NCI-H2107 (cell line): ENCODE measurements around the gene ST3GAL3.

Source experiments
- DNase-seq: peaks from one replicate; lab custom pipeline; 2025; lab: John Stamatoyannopoulos, UW

Gene ST3GAL3

DNA sequence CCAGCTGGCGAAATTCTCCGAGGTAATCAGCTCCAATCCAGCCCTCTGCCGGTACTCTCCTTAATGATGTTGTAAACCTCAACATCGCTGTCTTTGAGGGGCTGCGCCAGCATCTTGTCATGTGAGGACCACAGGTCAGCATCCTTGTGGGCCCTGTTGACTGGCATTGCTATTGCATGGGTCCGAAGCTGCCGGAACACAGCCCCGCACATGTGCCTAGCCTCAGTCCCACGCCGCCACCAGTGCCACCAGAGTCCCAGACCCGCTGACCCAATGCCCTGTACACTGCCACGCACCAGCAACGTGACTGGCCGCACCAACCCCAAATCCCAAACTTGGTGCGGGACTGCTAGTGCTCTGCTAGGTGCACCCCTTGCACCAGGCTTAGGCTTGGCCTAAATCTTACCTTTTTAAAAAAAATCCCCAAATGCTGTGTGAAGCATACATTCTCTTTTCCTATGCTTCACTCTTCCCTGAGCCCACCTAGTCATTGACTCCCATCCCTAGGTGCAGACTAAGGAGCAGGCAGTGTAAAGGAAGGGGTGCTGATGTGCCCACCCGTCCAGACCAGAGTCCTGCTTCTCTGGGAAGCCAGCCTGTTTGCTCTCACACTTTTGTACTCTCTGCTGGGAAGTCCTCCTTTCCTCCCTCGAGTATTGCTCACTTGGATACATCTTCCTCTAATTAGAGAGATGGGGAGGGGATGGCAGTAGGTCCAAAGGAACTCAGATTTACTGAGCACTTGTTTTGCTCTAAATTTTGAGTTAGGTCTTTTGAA is 144.4 kb downstream of the ST3GAL3 start:
- DNase-seq, result no peak

GRCh38 chr1:43853161-43853921 is 146.0 kb downstream of the ST3GAL3 start:
- peak; percentile 86 for DNase-seq

- DNase-seq, result no peak
Measured at GRCh38 chr1:43854473-43854872, 147.1 kb downstream of the ST3GAL3 start.

- no peak for DNase-seq
Measured at GRCh38 chr1:43856188-43856587, 148.9 kb downstream of the ST3GAL3 start.

GRCh38 chr1:43857163-43857562 is 149.8 kb downstream of the ST3GAL3 start:
- no peak for DNase-seq

GRCh38 chr1:43858324-43858723 is 151.0 kb downstream of the ST3GAL3 start:
- DNase-seq, result peak; percentile 79

- no peak for DNase-seq
Measured at GRCh38 chr1:43861337-43861736, 154.0 kb downstream of the ST3GAL3 start.

GRCh38 chr1:43861988-43862735 is 154.8 kb downstream of the ST3GAL3 start:
- no peak for DNase-seq

GRCh38 chr1:43864111-43865045 is 157.0 kb downstream of the ST3GAL3 start:
- no peak for DNase-seq

DNA sequence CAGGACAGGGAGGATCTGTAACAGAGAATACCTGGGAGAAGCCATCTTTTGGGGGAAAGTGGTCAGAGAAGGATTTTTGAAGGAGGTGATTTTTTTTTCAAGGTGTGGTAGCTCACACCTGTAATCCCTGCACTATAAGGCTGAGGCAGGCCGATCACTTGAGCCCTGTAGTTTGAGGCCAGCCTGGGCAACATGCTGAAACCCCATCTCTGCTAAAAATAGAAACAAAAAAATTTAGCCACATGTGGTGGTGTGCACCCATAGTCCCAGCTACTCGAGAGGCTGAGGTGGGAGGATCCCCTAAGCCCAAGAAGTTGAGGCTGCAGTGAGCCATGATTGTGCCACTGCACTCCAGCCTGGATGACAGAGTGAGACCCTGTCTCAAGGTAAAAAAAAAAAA is 158.9 kb downstream of the ST3GAL3 start:
- DNase-seq, result no peak

- DNase-seq, result no peak
Measured at GRCh38 chr1:43867976-43868740, 160.8 kb downstream of the ST3GAL3 start.

GRCh38 chr1:43868741-43869067 is 161.4 kb downstream of the ST3GAL3 start:
- DNase-seq, result peak; percentile 9

DNA sequence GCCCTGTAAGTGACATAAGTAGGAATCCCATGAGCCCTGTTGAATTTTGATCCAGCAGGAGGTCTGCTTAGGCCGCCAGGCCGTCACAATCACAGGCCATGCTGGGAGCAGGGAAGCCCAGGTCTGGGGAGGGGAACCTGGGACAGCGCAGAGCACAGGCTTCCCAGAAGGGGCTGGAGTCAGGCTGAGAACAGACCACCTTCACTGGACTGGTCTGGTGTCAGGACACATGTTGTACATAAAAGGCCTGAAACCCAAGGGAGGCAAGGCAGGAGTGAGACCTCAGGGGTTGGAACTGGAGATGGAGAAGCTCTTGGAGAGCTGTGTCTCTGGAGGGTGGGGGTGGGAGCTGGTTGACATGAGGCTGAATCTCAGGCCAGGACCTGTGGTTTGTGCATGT is 163.0 kb downstream of the ST3GAL3 start:
- no peak for DNase-seq

DNA sequence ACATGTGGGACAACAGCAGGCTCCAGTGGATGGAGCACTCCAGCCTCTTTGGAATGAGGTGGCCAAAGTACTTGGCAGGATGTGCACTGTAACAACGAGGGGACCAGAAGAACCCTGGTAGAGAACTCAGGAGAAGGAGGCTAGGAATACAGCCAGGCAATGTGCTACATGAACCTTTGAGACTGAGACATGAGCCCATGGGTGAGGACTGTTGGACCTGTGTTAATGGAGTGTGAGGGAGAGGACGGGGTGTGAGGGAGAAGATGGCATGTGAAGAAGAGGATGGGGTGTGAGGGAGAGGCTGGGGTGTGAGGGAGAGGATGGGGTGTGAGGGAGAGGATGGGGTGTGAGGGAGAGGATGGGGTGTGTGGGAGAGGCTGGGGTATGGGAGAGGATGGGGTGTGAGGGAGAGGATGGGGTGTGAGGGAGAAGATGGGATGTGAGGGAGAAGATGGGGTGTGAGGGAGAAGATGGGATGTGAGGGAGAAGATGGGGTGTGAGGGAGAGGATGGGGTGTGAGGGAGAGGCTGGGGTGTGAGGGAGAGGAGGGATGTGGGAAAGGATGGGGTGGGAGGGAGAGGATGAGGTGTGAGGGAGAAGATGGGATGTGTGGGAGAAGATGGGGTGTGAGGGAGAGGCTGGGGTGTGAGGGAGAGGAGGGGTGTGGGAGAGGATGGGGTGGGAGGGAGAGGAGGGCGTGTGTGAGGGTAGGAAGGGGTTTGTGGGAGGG is 164.0 kb downstream of the ST3GAL3 start:
- no peak for DNase-seq

DNA sequence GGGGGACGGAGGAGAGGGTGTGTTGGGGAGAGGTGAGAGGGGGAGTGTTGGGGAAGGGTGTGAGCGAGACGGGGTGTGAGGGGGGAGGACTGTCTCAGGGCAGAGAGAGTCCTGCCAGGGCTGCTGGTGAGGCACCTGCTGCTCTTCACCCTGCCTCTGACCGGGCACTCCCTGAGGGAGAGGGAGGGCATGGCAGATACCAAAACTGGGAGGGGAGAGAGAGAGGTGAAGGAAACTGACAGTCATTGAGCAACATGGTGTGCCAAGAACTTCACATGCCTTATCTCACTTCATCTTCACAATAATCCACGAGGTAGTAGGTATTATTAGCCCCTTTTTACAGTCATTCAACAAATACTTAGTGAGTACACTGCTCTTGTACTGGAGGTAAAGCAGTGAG is 164.9 kb downstream of the ST3GAL3 start:
- no peak for DNase-seq

GRCh38 chr1:43873851-43874250 is 166.5 kb downstream of the ST3GAL3 start:
- DNase-seq, result no peak

DNA sequence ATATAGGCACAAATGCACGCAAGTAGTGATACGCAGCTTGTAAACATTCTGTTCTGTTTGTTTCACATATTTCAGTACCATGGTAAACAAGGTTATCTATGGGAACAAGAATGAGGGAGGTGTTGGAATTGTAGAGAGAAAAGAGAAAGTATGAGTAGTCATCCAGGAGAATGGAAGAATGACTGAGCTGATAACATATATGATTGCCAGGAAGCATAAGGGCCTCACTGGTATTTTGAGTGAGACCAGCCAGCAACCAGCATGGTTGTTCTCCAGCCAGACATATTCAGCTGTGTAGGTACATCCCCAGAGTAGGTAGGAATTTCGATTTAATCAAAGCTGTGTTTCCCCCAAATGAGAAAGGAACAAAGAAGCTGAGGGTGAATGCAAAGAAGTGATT is 167.4 kb downstream of the ST3GAL3 start:
- DNase-seq, result no peak

DNA sequence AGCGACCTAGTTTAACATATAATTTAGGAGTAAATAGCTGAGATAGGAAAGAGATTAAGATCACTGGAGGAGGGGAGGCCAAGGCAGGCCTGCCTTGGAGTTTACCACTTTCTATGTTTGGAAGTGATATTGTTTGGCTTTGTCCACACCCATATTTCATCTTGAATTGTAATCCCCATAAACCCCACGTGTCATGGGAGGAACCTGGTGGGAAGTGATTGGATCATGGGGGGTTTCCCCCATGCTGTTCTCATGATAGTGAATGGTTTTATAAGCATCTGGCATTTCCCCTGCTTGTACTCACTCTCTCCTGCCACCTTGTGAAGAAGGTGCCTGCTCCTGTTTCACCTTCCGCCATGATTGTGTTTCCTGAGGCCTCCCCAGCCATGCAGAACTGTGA is 168.0 kb downstream of the ST3GAL3 start:
- DNase-seq, result no peak

- no peak for DNase-seq
Measured at GRCh38 chr1:43877101-43877500, 169.8 kb downstream of the ST3GAL3 start.

DNA sequence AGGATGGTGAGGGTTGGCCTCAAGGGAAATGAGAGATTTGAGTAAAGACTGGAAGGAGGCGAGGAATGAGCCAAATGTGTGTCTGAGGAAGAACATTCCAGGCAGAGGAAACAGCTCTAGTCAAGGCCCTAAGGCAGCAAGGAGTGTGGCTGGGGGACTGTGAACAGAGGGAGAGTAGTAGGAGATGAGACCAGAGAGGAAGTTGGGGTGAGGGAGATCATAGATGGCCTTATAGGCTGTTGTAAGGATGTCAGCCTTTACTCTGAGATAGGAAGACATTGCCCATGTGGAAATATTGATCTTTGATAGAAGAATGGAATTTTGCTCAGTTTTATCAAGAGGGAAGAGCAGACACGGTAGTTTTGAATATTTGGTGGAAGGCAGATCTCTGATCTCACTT is 171.1 kb downstream of the ST3GAL3 start:
- no peak for DNase-seq
